Mesenchymal stem cell (in vitro differentiated cells and primary cell): Measurements from ENCODE around the gene ALPI.

Experiments used
- DNase-seq: peaks from one replicate; pipeline ENCODE4 v3.0.0-alpha.2; 2013
- H2AFZ ChIP-seq: one replicate; pipeline ENCODE4 v1.6.1; 2013; ENCODE audit warnings: low read depth, mild to moderate bottlenecking, control low read depth, inconsistent platforms, low read length, moderate library complexity
- H2AK5ac ChIP-seq: 2 replicates; pipeline ENCODE4 v1.6.1; 2013; ENCODE audit warnings: low read length, moderate library complexity, mild to moderate bottlenecking, inconsistent platforms; ENCODE audit not compliant: severe bottlenecking
- H2BK120ac ChIP-seq: one replicate; pipeline ENCODE4 v1.6.1; 2013; ENCODE audit warnings: low read depth, mild to moderate bottlenecking, inconsistent platforms, low read length, moderate library complexity
- H2BK12ac ChIP-seq, 2 experiments: one replicate each; pipeline ENCODE4 v1.6.1; 2013; ENCODE audit warnings: inconsistent platforms in 2 of 2, low read length in 2 of 2, mild to moderate bottlenecking in 2 of 2, moderate library complexity in 2 of 2, control low read depth in 1 of 2
- H2BK15ac ChIP-seq: one replicate; pipeline ENCODE4 v1.6.1; 2013; ENCODE audit warnings: mild to moderate bottlenecking, low read depth, inconsistent platforms; ENCODE audit not compliant: poor library complexity, severe bottlenecking
- H2BK5ac ChIP-seq: 2 replicates; pipeline ENCODE4 v1.6.1; 2013; ENCODE audit warnings: low read depth, mild to moderate bottlenecking, low read length, control low read depth, inconsistent platforms; ENCODE audit not compliant: poor library complexity, severe bottlenecking
- H3K14ac ChIP-seq, 2 experiments: one replicate each; pipeline ENCODE4 v1.6.1; 2013; ENCODE audit warnings: inconsistent platforms in 2 of 2, low read length in 2 of 2, control low read depth in 1 of 2, mild to moderate bottlenecking in 1 of 2, moderate library complexity in 1 of 2
- H3K18ac ChIP-seq, 2 experiments: one replicate each; pipeline ENCODE4 v1.6.1; 2013; ENCODE audit warnings: inconsistent platforms in 2 of 2, low read length in 2 of 2, control low read depth in 1 of 2, low read depth in 1 of 2, mild to moderate bottlenecking in 1 of 2
- H3K23ac ChIP-seq, 2 experiments: one replicate each; pipeline ENCODE4 v1.6.1; 2013; ENCODE audit warnings: inconsistent platforms in 2 of 2, low read length in 2 of 2, mild to moderate bottlenecking in 2 of 2, moderate library complexity in 2 of 2, control low read depth in 1 of 2
- H3K27ac ChIP-seq: 2 replicates; pipeline ENCODE4 v1.5.1; 2013; ENCODE audit warnings: mild to moderate bottlenecking, moderate library complexity, low read length, control low read depth, inconsistent platforms; ENCODE audit not compliant: poor library complexity, severe bottlenecking
- H3K27me3 ChIP-seq, 2 experiments: 2 replicates each; pipeline versions ENCODE4 v1.6.1 to v1.7.0; 2013; ENCODE audit warnings: low read length in 2 of 2, mild to moderate bottlenecking in 2 of 2, moderate library complexity in 2 of 2, control low read depth in 1 of 2, inconsistent platforms in 1 of 2; ENCODE audit not compliant: control insufficient read depth in 1 of 2, insufficient read depth in 1 of 2
- H3K36me3 ChIP-seq, 2 experiments: 2 replicates each; pipeline versions ENCODE4 v1.6.1 to v1.7.0; 2013; ENCODE audit warnings: low read length in 2 of 2, control low read depth in 1 of 2, inconsistent platforms in 1 of 2, low read depth in 1 of 2, mild to moderate bottlenecking in 1 of 2; ENCODE audit not compliant: insufficient read depth in 2 of 2, control insufficient read depth in 1 of 2
- H3K4ac ChIP-seq, 2 experiments: one replicate each; pipeline ENCODE4 v1.6.1; 2013; ENCODE audit warnings: inconsistent platforms in 2 of 2, low read length in 2 of 2, mild to moderate bottlenecking in 2 of 2, moderate library complexity in 2 of 2, control low read depth in 1 of 2, low read depth in 1 of 2
- H3K4me1 ChIP-seq: 2 replicates; pipeline ENCODE4 v1.6.1; 2013; ENCODE audit warnings: low read depth, low read length, control low read depth; ENCODE audit not compliant: control insufficient read depth, insufficient read depth
- H3K4me2 ChIP-seq: 2 replicates; pipeline ENCODE4 v1.6.1; 2013; ENCODE audit warnings: low read length, mild to moderate bottlenecking, inconsistent platforms; ENCODE audit not compliant: poor library complexity, severe bottlenecking
- H3K4me3 ChIP-seq, 2 experiments: 2 replicates each; pipeline versions ENCODE4 v1.5.1 to v1.7.0; 2013; ENCODE audit warnings: low read length in 2 of 2, mild to moderate bottlenecking in 2 of 2, control low read depth in 1 of 2, low read depth in 1 of 2; ENCODE audit not compliant: insufficient read depth in 1 of 2
- H3K79me1 ChIP-seq: replicated peaks from 2 replicates; pipeline ENCODE4 v1.6.1; 2013; ENCODE audit warnings: mild to moderate bottlenecking, control low read depth, low read length, inconsistent platforms; ENCODE audit not compliant: poor library complexity, severe bottlenecking
- H3K9ac ChIP-seq: 2 replicates; pipeline ENCODE4 v1.7.0; 2013; ENCODE audit warnings: mild to moderate bottlenecking, low read length, moderate library complexity
- H3K9me3 ChIP-seq: 2 replicates; pipeline ENCODE4 v1.7.0; 2013; ENCODE audit warnings: mild to moderate bottlenecking, low read length; ENCODE audit not compliant: control insufficient read depth
- H4K8ac ChIP-seq: one replicate; pipeline ENCODE4 v1.6.1; 2013; ENCODE audit warnings: inconsistent platforms, mild to moderate bottlenecking, low read length, moderate library complexity
- H4K91ac ChIP-seq: one replicate; pipeline ENCODE4 v1.6.1; 2013; ENCODE audit warnings: mild to moderate bottlenecking, low read length, inconsistent platforms
- WGBS: methylation state at CpG from one replicate; pipeline ENCODE4 v1.1.7; 2013; ENCODE audit warnings: mixed read lengths; 5-methylcytosine and 5-hydroxymethylcytosine counted together

Gene ALPI

GRCh38 chr2:232481322-232482140 lies 25.6 kb downstream of the ALPI start:
- Histone ChIP-seq H3K79me1 (no peaks in the 10 kb centered on the region), H3K36me3 (no peaks in the 10 kb centered on the region), H3K4ac (no peak overlapping the region), H3K4me2 (no peak overlapping the region), H3K9me3 (no peaks in the 10 kb centered on the region), H3K27ac (no peak overlapping the region), H3K18ac (no peak overlapping the region), H3K27me3 (peaks cover 72 to 82% of the 10 kb centered on the region in 2 experiments), H2AFZ (no peak overlapping the region), H2BK12ac (no peak overlapping the region), H3K4me3 (no peak overlapping the region), H2BK120ac (no peak overlapping the region), H4K91ac (no peak overlapping the region), H2AK5ac (no peak overlapping the region), H3K4me1 (peaks cover 5% of the 10 kb centered on the region), H3K9ac (no peak overlapping the region), H3K23ac (no peak overlapping the region), H2BK5ac (no peak overlapping the region), H4K8ac (no peak overlapping the region), H2BK15ac (no peak overlapping the region), H3K14ac (no peak overlapping the region)
- WGBS: 86% methylated on average over 29 of the region's 29 CpGs
- DNase-seq: no peak

- no peak for DNase-seq
- Histone ChIP-seq H3K18ac (no peak overlapping the region), H2AFZ (no peak overlapping the region), H3K79me1 (no peaks in the 10 kb centered on the region), H2BK12ac (no peak overlapping the region), H4K8ac (no peak overlapping the region), H3K4me2 (no peak overlapping the region), H4K91ac (no peak overlapping the region), H3K9ac (no peak overlapping the region), H2BK5ac (no peak overlapping the region), H3K23ac (no peak overlapping the region), H3K4ac (no peak overlapping the region), H3K36me3 (no peaks in the 10 kb centered on the region), H2BK120ac (no peak overlapping the region), H3K27ac (no peak overlapping the region), H3K4me3 (no peak overlapping the region), H3K27me3 (peaks cover 77 to 78% of the 10 kb centered on the region in 2 experiments), H3K14ac (peak overlapping the region in 1 of 2 experiments; percentile 15), H2AK5ac (no peak overlapping the region), H3K9me3 (no peaks in the 10 kb centered on the region), H3K4me1 (peaks cover 12% of the 10 kb centered on the region), H2BK15ac (no peak overlapping the region)
- 86% methylated on average over 27 of the region's 31 CpGs for WGBS
Measured at GRCh38 chr2:232482301-232483238, 26.6 kb downstream of the ALPI start.

GRCh38 chr2:232483311-232483922 lies 27.5 kb downstream of the ALPI start:
- 84% methylated on average over 10 of the region's 10 CpGs for WGBS

More at GRCh38 chr2:232483311-232483922, 27.5 kb downstream of the ALPI start:
- H3K9me3 ChIP-seq: no peaks in the 10 kb centered on the region
- no peaks in the 10 kb centered on the region for H3K36me3 ChIP-seq
- H3K4ac ChIP-seq: no peak overlapping the region
- no peak overlapping the region for H2BK12ac ChIP-seq
- no peak overlapping the region for H2BK120ac ChIP-seq
- H3K14ac ChIP-seq: no peak overlapping the region
- no peak overlapping the region for H2AK5ac ChIP-seq
- no peak overlapping the region for H3K4me3 ChIP-seq
- H4K8ac ChIP-seq: no peak overlapping the region
- H3K4me1 ChIP-seq: peaks cover 14% of the 10 kb centered on the region
- no peak overlapping the region for H3K18ac ChIP-seq
- no peaks in the 10 kb centered on the region for H3K79me1 ChIP-seq
- H3K9ac ChIP-seq: no peak overlapping the region
- no peak overlapping the region for H2AFZ ChIP-seq
- no peak for DNase-seq
- no peak overlapping the region for H3K4me2 ChIP-seq
- peaks cover 74 to 76% of the 10 kb centered on the region in 2 experiments for H3K27me3 ChIP-seq
- no peak overlapping the region for H2BK5ac ChIP-seq
- no peak overlapping the region for H4K91ac ChIP-seq
- H3K23ac ChIP-seq: no peak overlapping the region
- H2BK15ac ChIP-seq: no peak overlapping the region
- H3K27ac ChIP-seq: no peak overlapping the region
